Smooth muscle cell of trachea (primary cell): ENCODE data around the gene MYO1A. TPM values are rescaled to one million over a fixed set of nuclear protein-coding genes. Genes with fewer than 3 reads are reported as not detected.

Experiments used
- total RNA-seq: library from RNA; depleted of rRNA; stranded (reverse); fragments of >200 nt; gene quantifications from 2 replicates; pipeline ENCODE4 v1.2.1, GENCODE V29; 2014

The MYO1A gene
- total RNA-seq = not detected in 2 replicates

DNA sequence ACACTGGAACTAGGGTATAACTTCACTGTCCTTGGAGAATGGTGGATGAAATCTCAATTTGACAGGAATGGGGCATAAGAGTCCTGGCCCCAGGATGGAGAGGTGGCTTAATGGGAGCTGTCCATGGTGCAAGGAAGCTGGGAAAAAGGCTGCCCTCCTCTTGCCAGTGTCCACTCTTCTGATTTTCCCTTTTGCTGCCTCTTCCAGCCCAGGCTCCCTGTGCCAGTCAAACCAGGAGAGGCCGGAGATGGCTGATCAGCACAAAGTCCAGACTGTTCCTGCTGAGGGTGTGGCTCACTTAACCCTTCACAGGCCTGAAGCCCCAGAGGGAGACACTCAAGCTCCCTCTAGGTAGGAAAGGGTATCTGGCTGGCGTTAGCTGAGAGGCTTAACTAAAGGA lies at the start of gene MYO1A:
Gene MYO1A (minus strand): TSS at position 240 of the 400 bp plus-strand sequence. CDS start 1,806 bp downstream, outside the sequence.

DNA sequence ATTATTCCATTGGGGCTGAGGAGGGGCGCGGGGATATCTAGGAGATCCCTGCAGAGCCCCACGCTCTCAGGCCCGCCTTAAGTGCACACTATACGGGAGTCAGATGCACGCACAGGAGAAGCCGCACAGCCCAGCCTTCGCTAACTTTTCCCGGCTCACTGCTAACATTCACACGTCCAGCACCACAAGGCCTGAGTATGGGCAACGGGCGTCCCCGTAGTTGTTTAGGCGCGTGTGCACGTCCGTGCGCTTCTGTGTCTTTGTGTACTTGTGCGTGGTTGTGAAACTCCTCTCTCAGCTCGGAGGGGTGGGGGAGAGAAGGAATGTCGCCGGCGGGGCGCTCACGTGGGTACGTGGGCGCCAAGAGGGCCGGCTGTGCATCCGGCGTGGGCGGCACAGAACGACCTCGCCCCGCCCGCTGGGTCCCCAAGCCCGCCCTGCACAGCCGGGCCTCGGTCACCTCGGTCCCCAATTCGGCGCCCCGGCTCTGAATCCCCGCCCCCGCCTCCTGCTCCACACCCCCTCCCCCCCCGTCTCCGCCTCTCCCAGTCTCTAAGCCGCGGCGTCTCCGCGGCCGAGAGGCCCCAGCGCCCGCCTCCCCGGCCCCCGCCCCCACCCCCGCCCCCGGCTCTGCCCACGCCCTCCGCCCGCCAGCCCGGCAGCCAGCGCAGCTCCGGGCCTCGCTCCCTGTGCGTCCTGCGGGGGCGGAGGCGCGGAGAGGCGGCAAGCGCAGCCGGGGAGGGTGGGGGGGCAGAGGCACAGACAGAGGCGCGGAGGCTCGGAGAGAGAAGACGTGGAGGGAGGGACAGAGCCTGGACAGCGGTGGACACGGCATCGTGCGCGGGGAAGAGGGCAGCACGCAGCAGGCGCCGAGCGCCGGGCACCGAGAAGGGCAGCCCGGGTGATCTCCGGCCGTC lies 38.7 kb upstream of the MYO1A start, which contains the start of gene NAB2:
Gene NAB2 (plus strand): TSS at position 761 of the 917 bp plus-strand sequence. CDS start 158 bp downstream, outside the sequence.

DNA sequence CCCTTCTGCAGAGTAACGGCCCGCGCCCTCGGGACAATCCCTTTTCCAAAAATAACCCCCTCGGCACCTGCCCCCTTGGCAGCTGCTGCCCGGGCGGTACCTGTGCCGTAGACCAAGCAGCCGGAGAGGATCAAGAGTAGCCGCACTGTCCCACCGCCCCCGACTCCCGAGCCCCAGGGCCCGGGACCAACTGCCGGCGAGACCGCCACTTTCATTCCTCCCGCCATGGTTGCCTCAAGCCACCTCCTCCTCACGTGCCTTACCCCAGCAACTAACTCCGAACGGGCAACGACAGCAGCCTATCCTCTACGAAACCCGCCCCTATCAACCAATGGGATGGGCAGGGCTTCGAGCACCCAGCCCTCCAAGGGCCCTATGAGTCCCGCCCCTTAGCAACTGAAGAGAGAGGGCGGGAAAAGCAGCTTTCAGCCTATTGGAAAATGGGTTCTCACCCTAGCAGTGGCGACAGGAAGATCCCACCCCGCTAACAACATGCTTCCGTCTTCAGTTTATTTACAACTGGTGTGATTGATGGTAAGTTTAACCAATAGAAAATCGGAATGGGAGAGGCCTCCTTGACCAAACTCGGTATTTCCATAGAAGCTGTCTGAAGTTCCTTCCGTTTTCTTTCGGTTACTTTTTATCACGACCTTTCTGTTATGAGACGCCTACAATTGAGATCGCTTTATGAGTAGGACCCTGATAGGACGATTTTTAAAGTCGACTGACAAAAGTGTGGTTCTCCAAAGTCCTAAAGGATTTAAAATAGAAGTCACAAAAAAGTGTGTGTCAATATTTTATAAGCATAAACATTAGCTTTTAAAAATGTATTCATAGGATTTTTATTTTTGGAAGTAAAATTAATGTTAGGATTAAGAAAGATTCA lies 28.8 kb upstream of the MYO1A start, which contains the start of gene NEMP1:
Gene NEMP1 (minus strand): TSS at position 273 of the 886 bp plus-strand sequence. CDS start 46 bp downstream, at position 227.

DNA sequence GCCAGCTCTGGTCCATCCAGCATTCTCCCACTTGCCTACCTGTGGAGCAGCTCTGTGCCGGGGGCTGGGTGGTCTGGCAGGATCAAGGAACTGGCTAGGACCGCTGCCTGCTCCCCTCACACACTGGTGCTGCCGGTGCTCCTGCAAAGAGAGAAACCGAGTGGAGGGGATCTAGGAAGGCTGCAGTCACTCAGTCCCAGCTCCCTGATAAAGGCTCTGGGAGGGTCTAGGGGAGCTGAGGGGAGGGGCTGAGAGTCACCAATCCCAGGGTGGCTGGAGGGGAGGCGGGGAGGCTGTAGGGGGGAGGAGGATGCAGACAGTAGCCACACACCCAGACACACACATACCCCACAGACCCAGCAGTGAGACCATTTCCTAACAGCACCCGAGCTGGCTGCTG lies 33.6 kb downstream of the MYO1A start, which contains the start of gene TAC3:
Gene TAC3 (minus strand): TSS at position 182 of the 400 bp plus-strand sequence. CDS start 732 bp downstream, outside the sequence.

DNA sequence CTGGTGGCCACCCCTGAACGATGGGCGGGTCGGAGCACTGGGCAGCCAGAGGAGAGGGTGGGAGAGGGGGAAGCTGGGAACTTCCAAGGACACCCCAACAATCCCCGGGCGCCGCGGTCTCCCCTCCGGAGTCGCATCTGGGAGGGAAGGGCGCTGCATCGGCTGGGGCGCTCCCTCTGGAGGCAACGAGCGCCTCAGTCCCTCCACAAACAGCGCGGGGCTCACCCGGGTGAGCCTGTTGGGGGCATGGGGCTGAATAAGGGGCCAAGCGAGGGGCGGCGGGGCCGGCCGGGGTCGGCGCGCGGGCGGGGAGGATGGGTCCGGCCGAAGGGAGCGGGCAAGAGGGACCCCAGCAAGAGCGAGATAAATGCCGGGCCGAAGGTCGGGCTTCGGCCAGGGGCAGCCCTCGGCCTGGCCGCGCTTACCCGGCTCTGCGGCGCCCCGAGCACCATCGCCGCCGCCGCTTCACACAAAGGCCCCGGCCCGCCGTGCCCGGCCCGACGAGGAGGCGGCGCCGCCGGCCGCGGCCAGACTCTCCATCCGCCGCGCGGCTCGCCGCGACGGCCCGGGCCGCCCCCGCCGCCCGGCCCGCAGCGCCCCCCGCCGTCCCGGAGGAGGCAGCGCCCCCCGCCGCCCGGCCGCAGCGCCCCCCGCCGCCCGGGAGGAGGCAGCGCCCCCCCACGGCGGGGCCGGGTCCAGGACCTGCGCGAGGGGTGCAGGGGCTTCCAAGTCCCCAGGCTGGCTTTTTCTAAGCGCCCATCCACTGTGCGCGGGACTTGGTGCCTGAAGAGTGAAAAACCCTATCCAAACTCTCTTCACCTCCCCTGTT lies 43.7 kb downstream of the MYO1A start, which contains the start of gene ZBTB39:
Gene ZBTB39 (minus strand): TSS at position 567 of the 829 bp plus-strand sequence. CDS start 1,629 bp downstream, outside the sequence.

Other genes with a start within 250 kb of the MYO1A start
- gene SDR9C7, start 115.7 kb downstream of the MYO1A start, total RNA-seq = 0.15 TPM in 1 of 2 replicates, not detected in the other
- gene RDH16, start 92.5 kb downstream of the MYO1A start, total RNA-seq = 0.15 and 0.17 TPM in 2 replicates
- gene ZBTB39, start 43.6 kb downstream of the MYO1A start, total RNA-seq = 3.5 and 5.0 TPM in 2 replicates
- gene TAC3, start 33.6 kb downstream of the MYO1A start, total RNA-seq = 0.33 TPM in 1 of 2 replicates, not detected in the other
- 7.9 and 14.5 TPM in 2 replicates for gene NEMP1, start 28.7 kb upstream of the MYO1A start, total RNA-seq
- 45.5 and 72.9 TPM in 2 replicates for gene NAB2, start 39.0 kb upstream of the MYO1A start, total RNA-seq
- gene STAT6, start 61.2 kb upstream of the MYO1A start, total RNA-seq = 111 and 149 TPM in 2 replicates
- gene LRP1, start 78.4 kb upstream of the MYO1A start, total RNA-seq = 535 and 1,024 TPM in 2 replicates
- gene LRP1-AS, start 97.5 kb upstream of the MYO1A start, total RNA-seq = not detected in 2 replicates
- gene NXPH4, start 166.7 kb upstream of the MYO1A start, total RNA-seq = 3.2 and 3.5 TPM in 2 replicates
- gene SHMT2, start 179.6 kb upstream of the MYO1A start, total RNA-seq = 200 and 211 TPM in 2 replicates
- gene STAC3, start 201.1 kb upstream of the MYO1A start, total RNA-seq = 1.3 TPM in 1 of 2 replicates, not detected in the other